Liver (tissue), 3 donors: ENCODE data around the gene SLIT3.

Experiments used
- CTCF ChIP-seq: fragments of 150-350 bp; IDR thresholded peaks from 2 replicates; pipeline ENCODE4 v1.5.1; 2017; ENCODE audit warnings: improper control_type of control experiment, low read depth, low read length; ENCODE audit not compliant: missing input control
- MAX ChIP-seq: IDR thresholded peaks from 2 replicates; pipeline ENCODE4 v1.6.1; 2016; ENCODE audit warnings: antibody characterized with exemption
- RAD21 ChIP-seq, 2 donors: IDR thresholded peaks; 2 replicates each; pipeline ENCODE4 v1.6.1; 2016; ENCODE audit warnings: antibody characterized with exemption in 2 of 2, mild to moderate bottlenecking in 2 of 2
- REST ChIP-seq: IDR thresholded peaks from 2 replicates; pipeline ENCODE4 v1.6.1; 2016; ENCODE audit warnings: antibody characterized with exemption, mild to moderate bottlenecking
- YY1 ChIP-seq: IDR thresholded peaks from 2 replicates; pipeline ENCODE4 v1.6.1; 2016; ENCODE audit warnings: antibody characterized with exemption, mild to moderate bottlenecking
- donor health status: healthy.
- donor health status: healthy.

- no peak for TF ChIP-seq RAD21 (IDR thresholded peaks at IDR 0.05)
- TF ChIP-seq CTCF = no peak
- no peak for TF ChIP-seq MAX
- no peak for TF ChIP-seq YY1
- no peak for TF ChIP-seq REST
Measured at GRCh38 chr5:168890816-168891812, 409.8 kb downstream of the SLIT3 start.
